ENCODE results near the gene RPL5. TPM values are rescaled to one million over a fixed set of nuclear protein-coding genes. Genes with fewer than 3 reads are reported as not detected.

RPL5 gene
- total and polyA plus RNA-seq, 2 experiments from 2014 or later = 2,182 to 3,547 TPM

DNA sequence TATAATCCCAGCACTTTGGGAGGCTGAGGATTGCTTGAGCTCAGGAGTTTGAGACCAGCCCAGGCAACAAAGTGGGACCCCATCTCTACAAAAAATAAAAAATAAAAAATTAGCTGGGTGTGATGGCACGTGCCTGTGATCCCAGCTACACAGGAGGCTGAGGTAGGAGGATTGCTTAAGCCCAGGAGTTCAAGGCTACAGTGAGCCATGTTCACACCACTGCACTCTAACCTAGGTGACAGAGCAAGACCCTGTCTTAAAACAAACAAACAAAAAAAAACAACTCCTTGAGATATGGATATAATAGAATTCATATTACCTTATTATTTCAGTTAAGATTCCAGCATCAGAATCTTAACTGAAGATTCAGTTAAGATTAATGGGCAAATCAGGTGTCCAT is 52.4 kb downstream of the RPL5 start:
- Histone ChIP-seq H3K4me2 (no peak overlapping the region), H3K4me1 (ENCODE audit: insufficient read depth) (peaks cover 5% of the 10 kb centered on the region), H3F3A (replicated peaks; ENCODE audit: low read depth) (no peaks in the 10 kb centered on the region), H2AFZ (no peak overlapping the region), H3K27me3 (ENCODE audit: insufficient read depth) (no peaks in the 10 kb centered on the region), H3K4me3 (no peak overlapping the region), H3K79me2 (replicated peaks; ENCODE audit: insufficient read depth) (no peaks in the 10 kb centered on the region), H3K9me2 (ENCODE audit: insufficient read depth) (no peaks in the 10 kb centered on the region), H4K20me1 (replicated peaks; ENCODE audit: insufficient read depth) (no peaks in the 10 kb centered on the region), H3K27ac (ENCODE audit: low read depth) (no peak overlapping the region), H3K36me3 (ENCODE audit: insufficient read depth) (no peaks in the 10 kb centered on the region)
- Mint-ChIP-seq H3K27ac (no peak overlapping the region), H3K4me1 (peaks cover 7% of the 10 kb centered on the region; the same call in 2 of the 3 replicates), H3K36me3 (ENCODE audit: low read depth) (no peaks in the 10 kb centered on the region), H3K9me3 (peaks cover 3% of the 10 kb centered on the region; the same call in 1 of the 3 replicates), H3K27me3 (ENCODE audit: insufficient read depth, low read depth, poor library complexity) (no peaks in the 10 kb centered on the region), H3K4me3 (no peak overlapping the region)
- ATAC-seq = no peak
- no peak for DNase-seq (ENCODE audit: low spot score)
- TF ChIP-seq JUNB (IDR thresholded peaks at IDR 0.05; ENCODE audit: unreplicated experiment) = no peak

DNA sequence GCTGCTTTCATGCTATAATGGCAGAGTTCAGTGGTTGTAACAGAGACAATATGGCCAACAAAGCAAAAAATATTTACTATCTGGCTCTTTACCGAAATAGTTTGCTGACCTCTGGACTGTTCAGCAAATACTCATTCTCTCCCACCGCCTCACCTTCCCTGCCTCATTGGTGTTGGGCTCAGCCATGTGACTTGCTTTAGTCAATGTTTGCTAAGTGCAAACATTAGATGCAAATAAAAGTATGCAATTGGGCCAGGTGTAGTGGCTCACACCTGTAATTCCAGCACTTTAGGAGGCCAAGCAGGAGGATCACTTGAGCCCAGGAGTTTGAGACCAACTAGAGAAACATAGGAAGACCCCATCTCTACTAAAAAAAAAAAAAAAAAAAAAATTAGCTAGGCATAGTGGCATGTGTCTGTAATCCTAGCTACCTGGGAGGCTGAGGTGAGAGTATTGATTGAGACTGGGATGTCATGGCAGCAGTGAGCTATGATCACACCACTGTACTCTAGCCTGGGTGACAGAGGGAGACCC is 55.1 kb downstream of the RPL5 start:
- H3K79me2 ChIP-seq (replicated peaks; ENCODE audit: insufficient read depth) = no peaks in the 10 kb centered on the region
- no peak overlapping the region for H2AFZ ChIP-seq
- Mint-ChIP-seq H3K36me3 (ENCODE audit: low read depth) (peaks cover 10% of the 10 kb centered on the region; the same call in 2 of the 3 replicates), H3K4me1 (no peaks in the 10 kb centered on the region), H3K9me3 (peaks cover 18% of the 10 kb centered on the region), H3K4me3 (no peak overlapping the region), H3K27ac (no peak overlapping the region), H3K27me3 (ENCODE audit: insufficient read depth, low read depth, poor library complexity) (no peaks in the 10 kb centered on the region)
- peaks cover 6% of the 10 kb centered on the region for H3K36me3 ChIP-seq (ENCODE audit: insufficient read depth)
- no peaks in the 10 kb centered on the region for H4K20me1 ChIP-seq (replicated peaks; ENCODE audit: insufficient read depth)
- H3K27me3 ChIP-seq (ENCODE audit: insufficient read depth) = no peaks in the 10 kb centered on the region
- DNase-seq (ENCODE audit: low spot score) (no peak), ATAC-seq (no peak)
- peaks cover 5% of the 10 kb centered on the region for H3K9me2 ChIP-seq (ENCODE audit: insufficient read depth)
- TF ChIP-seq STAT1 (IDR thresholded peaks at IDR 0.05; ENCODE audit: unreplicated experiment) (no peak), EZH2 (IDR thresholded peaks at IDR 0.05; ENCODE audit: low read depth, unreplicated experiment) (no peak), ZNF114 (CRISPR knock-in tag; IDR thresholded peaks at IDR 0.05) (no peak), POLR2AphosphoS5 (IDR thresholded peaks at IDR 0.05; ENCODE audit: low read depth) (no peak)
- TF ChIP-seq, protein P1, sequence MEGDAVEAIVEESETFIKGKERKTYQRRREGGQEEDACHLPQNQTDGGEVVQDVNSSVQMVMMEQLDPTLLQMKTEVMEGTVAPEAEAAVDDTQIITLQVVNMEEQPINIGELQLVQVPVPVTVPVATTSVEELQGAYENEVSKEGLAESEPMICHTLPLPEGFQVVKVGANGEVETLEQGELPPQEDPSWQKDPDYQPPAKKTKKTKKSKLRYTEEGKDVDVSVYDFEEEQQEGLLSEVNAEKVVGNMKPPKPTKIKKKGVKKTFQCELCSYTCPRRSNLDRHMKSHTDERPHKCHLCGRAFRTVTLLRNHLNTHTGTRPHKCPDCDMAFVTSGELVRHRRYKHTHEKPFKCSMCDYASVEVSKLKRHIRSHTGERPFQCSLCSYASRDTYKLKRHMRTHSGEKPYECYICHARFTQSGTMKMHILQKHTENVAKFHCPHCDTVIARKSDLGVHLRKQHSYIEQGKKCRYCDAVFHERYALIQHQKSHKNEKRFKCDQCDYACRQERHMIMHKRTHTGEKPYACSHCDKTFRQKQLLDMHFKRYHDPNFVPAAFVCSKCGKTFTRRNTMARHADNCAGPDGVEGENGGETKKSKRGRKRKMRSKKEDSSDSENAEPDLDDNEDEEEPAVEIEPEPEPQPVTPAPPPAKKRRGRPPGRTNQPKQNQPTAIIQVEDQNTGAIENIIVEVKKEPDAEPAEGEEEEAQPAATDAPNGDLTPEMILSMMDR (conservative IDR thresholded peaks at IDR 0.05; ENCODE audit: low read depth in 2 of 2) = no peak
- TF ChIP-seq, protein P2, sequence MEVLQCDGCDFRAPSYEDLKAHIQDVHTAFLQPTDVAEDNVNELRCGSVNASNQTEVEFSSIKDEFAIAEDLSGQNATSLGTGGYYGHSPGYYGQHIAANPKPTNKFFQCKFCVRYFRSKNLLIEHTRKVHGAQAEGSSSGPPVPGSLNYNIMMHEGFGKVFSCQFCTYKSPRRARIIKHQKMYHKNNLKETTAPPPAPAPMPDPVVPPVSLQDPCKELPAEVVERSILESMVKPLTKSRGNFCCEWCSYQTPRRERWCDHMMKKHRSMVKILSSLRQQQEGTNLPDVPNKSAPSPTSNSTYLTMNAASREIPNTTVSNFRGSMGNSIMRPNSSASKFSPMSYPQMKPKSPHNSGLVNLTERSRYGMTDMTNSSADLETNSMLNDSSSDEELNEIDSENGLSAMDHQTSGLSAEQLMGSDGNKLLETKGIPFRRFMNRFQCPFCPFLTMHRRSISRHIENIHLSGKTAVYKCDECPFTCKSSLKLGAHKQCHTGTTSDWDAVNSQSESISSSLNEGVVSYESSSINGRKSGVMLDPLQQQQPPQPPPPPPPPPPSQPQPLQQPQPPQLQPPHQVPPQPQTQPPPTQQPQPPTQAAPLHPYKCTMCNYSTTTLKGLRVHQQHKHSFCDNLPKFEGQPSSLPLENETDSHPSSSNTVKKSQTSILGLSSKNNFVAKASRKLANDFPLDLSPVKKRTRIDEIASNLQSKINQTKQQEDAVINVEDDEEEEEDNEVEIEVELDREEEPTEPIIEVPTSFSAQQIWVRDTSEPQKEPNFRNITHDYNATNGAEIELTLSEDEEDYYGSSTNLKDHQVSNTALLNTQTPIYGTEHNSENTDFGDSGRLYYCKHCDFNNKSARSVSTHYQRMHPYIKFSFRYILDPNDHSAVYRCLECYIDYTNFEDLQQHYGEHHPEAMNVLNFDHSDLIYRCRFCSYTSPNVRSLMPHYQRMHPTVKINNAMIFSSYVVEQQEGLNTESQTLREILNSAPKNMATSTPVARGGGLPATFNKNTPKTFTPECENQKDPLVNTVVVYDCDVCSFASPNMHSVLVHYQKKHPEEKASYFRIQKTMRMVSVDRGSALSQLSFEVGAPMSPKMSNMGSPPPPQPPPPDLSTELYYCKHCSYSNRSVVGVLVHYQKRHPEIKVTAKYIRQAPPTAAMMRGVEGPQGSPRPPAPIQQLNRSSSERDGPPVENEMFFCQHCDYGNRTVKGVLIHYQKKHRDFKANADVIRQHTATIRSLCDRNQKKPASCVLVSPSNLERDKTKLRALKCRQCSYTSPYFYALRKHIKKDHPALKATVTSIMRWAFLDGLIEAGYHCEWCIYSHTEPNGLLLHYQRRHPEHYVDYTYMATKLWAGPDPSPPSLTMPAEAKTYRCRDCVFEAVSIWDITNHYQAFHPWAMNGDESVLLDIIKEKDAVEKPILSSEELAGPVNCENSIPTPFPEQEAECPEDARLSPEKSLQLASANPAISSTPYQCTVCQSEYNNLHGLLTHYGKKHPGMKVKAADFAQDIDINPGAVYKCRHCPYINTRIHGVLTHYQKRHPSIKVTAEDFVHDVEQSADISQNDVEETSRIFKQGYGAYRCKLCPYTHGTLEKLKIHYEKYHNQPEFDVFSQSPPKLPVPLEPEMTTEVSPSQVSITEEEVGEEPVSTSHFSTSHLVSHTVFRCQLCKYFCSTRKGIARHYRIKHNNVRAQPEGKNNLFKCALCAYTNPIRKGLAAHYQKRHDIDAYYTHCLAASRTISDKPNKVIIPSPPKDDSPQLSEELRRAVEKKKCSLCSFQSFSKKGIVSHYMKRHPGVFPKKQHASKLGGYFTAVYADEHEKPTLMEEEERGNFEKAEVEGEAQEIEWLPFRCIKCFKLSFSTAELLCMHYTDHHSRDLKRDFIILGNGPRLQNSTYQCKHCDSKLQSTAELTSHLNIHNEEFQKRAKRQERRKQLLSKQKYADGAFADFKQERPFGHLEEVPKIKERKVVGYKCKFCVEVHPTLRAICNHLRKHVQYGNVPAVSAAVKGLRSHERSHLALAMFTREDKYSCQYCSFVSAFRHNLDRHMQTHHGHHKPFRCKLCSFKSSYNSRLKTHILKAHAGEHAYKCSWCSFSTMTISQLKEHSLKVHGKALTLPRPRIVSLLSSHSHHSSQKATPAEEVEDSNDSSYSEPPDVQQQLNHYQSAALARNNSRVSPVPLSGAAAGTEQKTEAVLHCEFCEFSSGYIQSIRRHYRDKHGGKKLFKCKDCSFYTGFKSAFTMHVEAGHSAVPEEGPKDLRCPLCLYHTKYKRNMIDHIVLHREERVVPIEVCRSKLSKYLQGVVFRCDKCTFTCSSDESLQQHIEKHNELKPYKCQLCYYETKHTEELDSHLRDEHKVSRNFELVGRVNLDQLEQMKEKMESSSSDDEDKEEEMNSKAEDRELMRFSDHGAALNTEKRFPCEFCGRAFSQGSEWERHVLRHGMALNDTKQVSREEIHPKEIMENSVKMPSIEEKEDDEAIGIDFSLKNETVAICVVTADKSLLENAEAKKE (CRISPR knock-in tag; IDR thresholded peaks at IDR 0.05) = no peak
- TF ChIP-seq, protein P3, sequence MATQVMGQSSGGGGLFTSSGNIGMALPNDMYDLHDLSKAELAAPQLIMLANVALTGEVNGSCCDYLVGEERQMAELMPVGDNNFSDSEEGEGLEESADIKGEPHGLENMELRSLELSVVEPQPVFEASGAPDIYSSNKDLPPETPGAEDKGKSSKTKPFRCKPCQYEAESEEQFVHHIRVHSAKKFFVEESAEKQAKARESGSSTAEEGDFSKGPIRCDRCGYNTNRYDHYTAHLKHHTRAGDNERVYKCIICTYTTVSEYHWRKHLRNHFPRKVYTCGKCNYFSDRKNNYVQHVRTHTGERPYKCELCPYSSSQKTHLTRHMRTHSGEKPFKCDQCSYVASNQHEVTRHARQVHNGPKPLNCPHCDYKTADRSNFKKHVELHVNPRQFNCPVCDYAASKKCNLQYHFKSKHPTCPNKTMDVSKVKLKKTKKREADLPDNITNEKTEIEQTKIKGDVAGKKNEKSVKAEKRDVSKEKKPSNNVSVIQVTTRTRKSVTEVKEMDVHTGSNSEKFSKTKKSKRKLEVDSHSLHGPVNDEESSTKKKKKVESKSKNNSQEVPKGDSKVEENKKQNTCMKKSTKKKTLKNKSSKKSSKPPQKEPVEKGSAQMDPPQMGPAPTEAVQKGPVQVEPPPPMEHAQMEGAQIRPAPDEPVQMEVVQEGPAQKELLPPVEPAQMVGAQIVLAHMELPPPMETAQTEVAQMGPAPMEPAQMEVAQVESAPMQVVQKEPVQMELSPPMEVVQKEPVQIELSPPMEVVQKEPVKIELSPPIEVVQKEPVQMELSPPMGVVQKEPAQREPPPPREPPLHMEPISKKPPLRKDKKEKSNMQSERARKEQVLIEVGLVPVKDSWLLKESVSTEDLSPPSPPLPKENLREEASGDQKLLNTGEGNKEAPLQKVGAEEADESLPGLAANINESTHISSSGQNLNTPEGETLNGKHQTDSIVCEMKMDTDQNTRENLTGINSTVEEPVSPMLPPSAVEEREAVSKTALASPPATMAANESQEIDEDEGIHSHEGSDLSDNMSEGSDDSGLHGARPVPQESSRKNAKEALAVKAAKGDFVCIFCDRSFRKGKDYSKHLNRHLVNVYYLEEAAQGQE (IDR thresholded peaks at IDR 0.05; ENCODE audit: unreplicated experiment) = no peak
- TF ChIP-seq, protein P4, sequence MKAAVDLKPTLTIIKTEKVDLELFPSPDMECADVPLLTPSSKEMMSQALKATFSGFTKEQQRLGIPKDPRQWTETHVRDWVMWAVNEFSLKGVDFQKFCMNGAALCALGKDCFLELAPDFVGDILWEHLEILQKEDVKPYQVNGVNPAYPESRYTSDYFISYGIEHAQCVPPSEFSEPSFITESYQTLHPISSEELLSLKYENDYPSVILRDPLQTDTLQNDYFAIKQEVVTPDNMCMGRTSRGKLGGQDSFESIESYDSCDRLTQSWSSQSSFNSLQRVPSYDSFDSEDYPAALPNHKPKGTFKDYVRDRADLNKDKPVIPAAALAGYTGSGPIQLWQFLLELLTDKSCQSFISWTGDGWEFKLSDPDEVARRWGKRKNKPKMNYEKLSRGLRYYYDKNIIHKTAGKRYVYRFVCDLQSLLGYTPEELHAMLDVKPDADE (IDR thresholded peaks at IDR 0.05) = no peak
- no peaks in the 10 kb centered on the region for H3F3A ChIP-seq (replicated peaks; ENCODE audit: low read depth)
- no peaks in the 10 kb centered on the region for H3K4me1 ChIP-seq (ENCODE audit: insufficient read depth)
- no peak overlapping the region for H3K4me2 ChIP-seq
- no peak overlapping the region for H3K27ac ChIP-seq (ENCODE audit: low read depth)
- no peak overlapping the region for H3K4me3 ChIP-seq

All from GM23338 (cell line).